OCI-LY1 (cell line): ENCODE results near the gene PRPF38B.
A peak's percentile ranks its signal among the peaks of the same experiment; 100 is the strongest.

ENCODE experiments used
- H2AFZ ChIP-seq: fragments of 200-600 bp; sonication (generic), shearing (Covaris generic); 2 replicates; pipeline ENCODE4 v1.6.0; 2014; ENCODE audit warnings: antibody characterized with exemption, mild to moderate bottlenecking, low read length
- H3F3A ChIP-seq: fragments of 200-600 bp; sonication (generic), shearing (Covaris generic); 2 replicates; pipeline ENCODE4 v1.6.0; 2014; ENCODE audit warnings: mild to moderate bottlenecking, antibody characterized with exemption, low read length, moderate library complexity; ENCODE audit not compliant: insufficient read depth
- H3K27ac ChIP-seq: fragments of 200-600 bp; sonication (generic); 2 replicates; pipeline ENCODE4 v1.5.1; 2014; ENCODE audit warnings: low read length, mixed run types, mild to moderate bottlenecking, low read depth; ENCODE audit not compliant: poor library complexity, severe bottlenecking
- H3K27me3 ChIP-seq: fragments of 200-600 bp; sonication (generic); 2 replicates; pipeline ENCODE4 v1.6.0; 2014; ENCODE audit warnings: antibody characterized with exemption, mild to moderate bottlenecking, low read length, moderate library complexity; ENCODE audit not compliant: insufficient read depth
- H3K36me3 ChIP-seq: fragments of 200-600 bp; sonication (generic); 2 replicates; pipeline ENCODE4 v1.6.1; 2014; ENCODE audit warnings: mild to moderate bottlenecking, antibody characterized with exemption, low read length, moderate library complexity, mixed read lengths; ENCODE audit not compliant: insufficient read depth
- H3K4me1 ChIP-seq: fragments of 200-600 bp; sonication (generic); 2 replicates; pipeline ENCODE4 v1.5.1; 2014; ENCODE audit warnings: mild to moderate bottlenecking, low read length, moderate library complexity; ENCODE audit not compliant: insufficient read depth, severe bottlenecking
- H3K4me2 ChIP-seq: fragments of 200-600 bp; sonication (generic), shearing (Covaris generic); 2 replicates; pipeline ENCODE4 v1.6.1; 2014; ENCODE audit warnings: low read length
- H3K4me3 ChIP-seq: fragments of 200-600 bp; sonication (generic); 2 replicates; pipeline ENCODE4 v1.5.1; 2014; ENCODE audit warnings: low read length, low read depth, mild to moderate bottlenecking, mixed read lengths; ENCODE audit not compliant: poor library complexity, severe bottlenecking
- H3K79me2 ChIP-seq: fragments of 200-600 bp; shearing (Covaris generic); 2 replicates; pipeline ENCODE4 v1.6.1; 2016; ENCODE audit warnings: mixed run types, low read length, mixed read lengths; ENCODE audit not compliant: insufficient read depth
- H3K9ac ChIP-seq: fragments of 200-600 bp; sonication (generic), shearing (Covaris generic); 2 replicates; pipeline ENCODE4 v1.6.1; 2014; ENCODE audit warnings: mild to moderate bottlenecking, low read length, mixed read lengths
- H3K9me2 ChIP-seq: fragments of 200-600 bp; sonication (generic), shearing (Covaris generic); 2 replicates; pipeline ENCODE4 v1.6.1; 2014; ENCODE audit warnings: low read depth, mild to moderate bottlenecking, low read length, mixed read lengths
- H3K9me3 ChIP-seq: fragments of 200-600 bp; shearing (Covaris generic); 2 replicates; pipeline ENCODE4 v1.6.1; 2014; ENCODE audit warnings: low read length, mixed read lengths
- H4K20me1 ChIP-seq: fragments of 200-600 bp; sonication (generic), shearing (Covaris generic); 2 replicates; pipeline ENCODE4 v1.6.0; 2016; ENCODE audit warnings: mild to moderate bottlenecking, low read length; ENCODE audit not compliant: insufficient read depth
- EZH2 ChIP-seq: fragments of 200-600 bp; sonication (generic), shearing (Covaris generic); IDR thresholded peaks from 2 replicates; pipeline ENCODE4 v1.8.0; 2017; ENCODE audit warnings: borderline replicate concordance, mixed run types, mild to moderate bottlenecking, antibody characterized with exemption, low read length, moderate library complexity, mixed read lengths
- TF ChIP-seq, protein P1 (sequence below): fragments of 200-600 bp; sonication (generic), shearing (Covaris generic); IDR thresholded peaks from 2 replicates; pipeline ENCODE4 v1.5.1; 2017; ENCODE audit warnings: mild to moderate bottlenecking, antibody characterized with exemption, low read length, moderate library complexity, mixed read lengths

Gene PRPF38B

DNA sequence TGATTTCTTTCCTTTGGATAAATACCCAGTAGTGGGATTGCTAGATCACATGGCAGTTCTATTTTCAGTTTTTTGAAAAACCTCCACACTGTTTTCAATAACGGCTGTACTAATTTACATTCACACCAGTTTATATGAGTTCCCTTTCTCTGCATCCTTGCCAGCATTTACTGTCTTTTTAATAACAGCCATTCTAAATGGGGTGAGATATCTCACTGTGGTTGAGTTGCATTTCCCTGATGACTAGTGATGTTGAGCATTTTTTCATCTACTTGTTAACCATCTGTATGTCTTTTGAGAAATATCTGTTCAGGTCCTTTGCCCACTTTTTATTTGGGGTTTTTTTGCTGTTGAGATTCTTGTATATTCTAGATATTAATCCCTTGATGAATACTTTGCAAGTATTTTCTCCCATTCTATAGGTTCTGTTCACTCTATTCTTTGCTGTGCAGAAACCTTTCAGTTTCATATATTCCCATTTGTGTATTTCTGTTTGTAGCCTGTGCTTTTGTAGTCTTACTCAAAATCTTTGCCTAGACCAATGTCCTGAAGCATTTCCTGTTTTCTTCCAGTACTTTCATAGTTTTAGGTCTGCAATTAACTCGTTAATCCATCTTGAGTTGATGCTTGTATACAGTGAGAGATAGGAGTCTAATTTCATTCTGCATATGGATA, 38.5 kb upstream of the PRPF38B start:
- Histone ChIP-seq H2AFZ (no peak overlapping the region), H3K27ac (no peak overlapping the region), H3K9ac (no peak overlapping the region), H3K4me3 (no peak overlapping the region), H3K9me3 (no peaks in the 10 kb centered on the region; the same call in 1 of the 2 replicates), H3K79me2 (no peaks in the 10 kb centered on the region), H4K20me1 (no peaks in the 10 kb centered on the region), H3K36me3 (peaks cover 8% of the 10 kb centered on the region), H3K9me2 (no peaks in the 10 kb centered on the region), H3K27me3 (no peaks in the 10 kb centered on the region), H3K4me2 (no peak overlapping the region), H3F3A (no peaks in the 10 kb centered on the region), H3K4me1 (no peaks in the 10 kb centered on the region)
- no peak for TF ChIP-seq EZH2
- TF ChIP-seq, protein P1, sequence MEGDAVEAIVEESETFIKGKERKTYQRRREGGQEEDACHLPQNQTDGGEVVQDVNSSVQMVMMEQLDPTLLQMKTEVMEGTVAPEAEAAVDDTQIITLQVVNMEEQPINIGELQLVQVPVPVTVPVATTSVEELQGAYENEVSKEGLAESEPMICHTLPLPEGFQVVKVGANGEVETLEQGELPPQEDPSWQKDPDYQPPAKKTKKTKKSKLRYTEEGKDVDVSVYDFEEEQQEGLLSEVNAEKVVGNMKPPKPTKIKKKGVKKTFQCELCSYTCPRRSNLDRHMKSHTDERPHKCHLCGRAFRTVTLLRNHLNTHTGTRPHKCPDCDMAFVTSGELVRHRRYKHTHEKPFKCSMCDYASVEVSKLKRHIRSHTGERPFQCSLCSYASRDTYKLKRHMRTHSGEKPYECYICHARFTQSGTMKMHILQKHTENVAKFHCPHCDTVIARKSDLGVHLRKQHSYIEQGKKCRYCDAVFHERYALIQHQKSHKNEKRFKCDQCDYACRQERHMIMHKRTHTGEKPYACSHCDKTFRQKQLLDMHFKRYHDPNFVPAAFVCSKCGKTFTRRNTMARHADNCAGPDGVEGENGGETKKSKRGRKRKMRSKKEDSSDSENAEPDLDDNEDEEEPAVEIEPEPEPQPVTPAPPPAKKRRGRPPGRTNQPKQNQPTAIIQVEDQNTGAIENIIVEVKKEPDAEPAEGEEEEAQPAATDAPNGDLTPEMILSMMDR: no peak

DNA sequence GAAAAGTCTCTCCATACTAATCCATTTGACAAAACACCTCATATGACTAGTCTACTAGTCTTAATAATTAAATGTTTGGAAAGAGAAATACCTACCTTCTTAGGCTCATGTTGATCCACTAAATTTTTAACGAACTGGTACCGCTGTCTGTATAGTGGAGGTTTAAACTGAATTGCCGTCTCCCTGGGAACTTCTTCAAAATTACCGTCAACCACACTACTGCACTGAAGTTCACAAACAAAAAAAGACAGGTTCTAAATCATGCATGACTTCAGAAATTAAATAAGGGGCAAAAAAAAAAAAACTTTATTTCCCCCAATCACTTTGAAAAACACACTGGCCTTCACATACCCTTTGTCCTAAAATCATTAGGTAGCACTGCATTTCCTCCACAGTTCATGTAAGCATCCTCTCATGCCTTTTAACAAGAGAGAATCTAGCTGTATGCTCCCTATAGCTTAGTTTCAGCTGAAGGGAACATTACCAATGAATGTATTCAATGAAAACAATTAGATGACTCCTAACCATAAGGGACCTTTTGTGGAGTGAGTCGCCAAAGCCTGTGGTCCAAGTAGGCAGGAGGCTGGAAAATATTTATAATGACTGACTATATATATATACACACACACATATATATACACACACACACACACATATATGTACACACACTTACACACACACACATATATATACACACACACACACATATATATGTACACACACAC, 34.6 kb upstream of the PRPF38B start:
- TF ChIP-seq EZH2: no peak
- TF ChIP-seq, protein P1: no peak

DNA sequence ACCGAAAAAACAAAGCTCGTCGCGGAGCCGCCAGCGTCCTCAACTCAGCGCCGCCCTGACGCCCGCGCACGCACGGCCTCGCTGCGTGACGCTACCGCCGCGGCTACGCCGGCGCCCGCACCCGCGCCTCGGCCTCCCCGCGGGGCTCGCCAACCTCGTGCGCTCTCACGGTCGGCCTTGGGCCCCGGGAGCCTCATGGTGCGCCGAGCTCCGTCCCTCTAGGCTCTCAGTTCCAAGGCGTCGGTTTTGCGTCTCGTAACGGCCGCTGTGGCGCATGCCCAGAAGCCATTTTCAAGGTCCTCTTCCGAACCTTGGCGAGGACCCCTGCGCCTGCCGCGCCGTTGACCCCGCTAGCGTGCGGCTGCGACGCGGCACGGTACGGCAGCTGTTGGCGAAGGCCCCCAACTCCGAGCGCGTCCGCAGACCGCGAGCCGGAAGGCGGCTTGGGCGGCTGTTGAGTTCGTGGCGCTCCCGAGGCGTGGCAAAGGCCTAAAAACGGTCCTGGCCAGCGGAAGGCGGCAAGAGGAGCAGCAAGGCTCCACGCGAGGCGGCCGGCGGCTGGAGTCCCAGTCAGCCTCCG, 31.0 kb upstream of the PRPF38B start, which contains the start of gene HENMT1:
Gene HENMT1 (minus strand): TSS at position 64 of the 580 bp plus-strand sequence. CDS start 1,209 bp downstream, outside the sequence.
- no peaks in the 10 kb centered on the region for H3K27me3 ChIP-seq
- no peaks in the 10 kb centered on the region for H3K9me2 ChIP-seq
- no peaks in the 10 kb centered on the region for H4K20me1 ChIP-seq
- peak within 1 kb of the TSS; percentile 75 for H3K9ac ChIP-seq
- H3K27ac ChIP-seq: peak within 1 kb of the TSS; percentile 65
- no peaks in the 10 kb centered on the region for H3K36me3 ChIP-seq
- TF ChIP-seq, protein P1: no peak
- TF ChIP-seq EZH2: no peak
- H2AFZ ChIP-seq: peak within 1 kb of the TSS; percentile 65; the same call in 1 of the 2 replicates
- H3K9me3 ChIP-seq: no peaks in the 10 kb centered on the region
- peak within 1 kb of the TSS; percentile 72 for H3K4me2 ChIP-seq
- no peaks in the 10 kb centered on the region for H3K79me2 ChIP-seq
- peaks cover 20% of the 10 kb centered on the region for H3K4me1 ChIP-seq
- peak within 1 kb of the TSS; percentile 61 for H3K4me3 ChIP-seq
- no peaks in the 10 kb centered on the region for H3F3A ChIP-seq

More for the DNA sequence above, 34.6 kb upstream of the PRPF38B start:
- Histone ChIP-seq H3K4me1 (peaks cover 20% of the 10 kb centered on the region), H2AFZ (no peak overlapping the region), H4K20me1 (no peaks in the 10 kb centered on the region), H3K4me3 (no peak overlapping the region), H3K79me2 (no peaks in the 10 kb centered on the region), H3K27ac (no peak overlapping the region), H3K4me2 (no peak overlapping the region), H3K9me2 (no peaks in the 10 kb centered on the region), H3K27me3 (no peaks in the 10 kb centered on the region), H3K36me3 (no peaks in the 10 kb centered on the region; the same call in 1 of the 2 replicates), H3K9me3 (no peaks in the 10 kb centered on the region), H3K9ac (no peak overlapping the region), H3F3A (no peaks in the 10 kb centered on the region)
